Natural killer cell (primary cell): Measurements from ENCODE around the gene GRPEL2. TPM values are rescaled to one million over a fixed set of nuclear protein-coding genes. Genes with fewer than 3 reads are reported as not detected.

ENCODE experiments used
- ATAC-seq, 3 donors: fragments of 150-1000 bp in 2 of 3; fragments of 200-7000 bp in 1 of 3; cut with Tn5 transposase; 1 replicate in 1 of 3; 2 replicates in 2 of 3; pipeline ENCODE4 v1.10.0; 2021; ENCODE audit warnings: mild to moderate bottlenecking in 2 of 3, moderate library complexity in 2 of 3
- DNase-seq, 2 donors: peaks; one replicate each; pipeline versions ENCODE4 v3.0.0 to v3.0.0-alpha.2; 2013 to 2021; ENCODE audit warnings: mixed read lengths in 1 of 2
- H3K27ac ChIP-seq: one replicate; pipeline ENCODE4 v1.5.1; 2013; ENCODE audit warnings: mild to moderate bottlenecking, low read length
- H3K27me3 ChIP-seq: one replicate; pipeline ENCODE4 v1.6.1; 2013; ENCODE audit warnings: low read length; ENCODE audit not compliant: control insufficient read depth, insufficient read depth
- H3K36me3 ChIP-seq: one replicate; pipeline ENCODE4 v1.6.1; 2013; ENCODE audit warnings: low read length; ENCODE audit not compliant: control insufficient read depth, insufficient read depth
- H3K4me1 ChIP-seq: one replicate; pipeline ENCODE4 v1.6.1; 2013; ENCODE audit warnings: low read length; ENCODE audit not compliant: control insufficient read depth, insufficient read depth
- H3K4me3 ChIP-seq: one replicate; pipeline ENCODE4 v1.5.1; 2013; ENCODE audit warnings: low read length
- H3K9me3 ChIP-seq: one replicate; pipeline ENCODE4 v1.6.1; 2013; ENCODE audit warnings: low read length; ENCODE audit not compliant: control insufficient read depth, insufficient read depth
- H3K27ac Mint-ChIP-seq, 2 donors: one replicate each; pipeline ENCODE4 v1.8.0; 2022; ENCODE audit warnings: mild to moderate bottlenecking in 2 of 2, mixed read lengths in 2 of 2, moderate library complexity in 1 of 2
- H3K27me3 Mint-ChIP-seq, 2 donors: one replicate each; pipeline ENCODE4 v1.8.0; 2022; ENCODE audit warnings: low read depth in 2 of 2, mixed read lengths in 2 of 2
- H3K36me3 Mint-ChIP-seq: one replicate; pipeline ENCODE4 v1.8.0; 2022; ENCODE audit warnings: mixed read lengths
- H3K4me1 Mint-ChIP-seq, 2 donors: one replicate each; pipeline ENCODE4 v1.8.0; 2022; ENCODE audit warnings: mixed read lengths in 2 of 2
- H3K4me3 Mint-ChIP-seq: one replicate; pipeline ENCODE4 v1.8.0; 2022; ENCODE audit warnings: mild to moderate bottlenecking, moderate library complexity, mixed read lengths
- H3K9me3 Mint-ChIP-seq, 2 donors: one replicate each; pipeline ENCODE4 v1.8.0; 2022; ENCODE audit warnings: mixed read lengths in 2 of 2
- WGBS: methylation state at CpG from one replicate; pipeline ENCODE4 v1.1.7; 2013; ENCODE audit warnings: missing lambda C conversion rate; ENCODE audit not compliant: insufficient coverage; 5-methylcytosine and 5-hydroxymethylcytosine counted together
- intact Hi-C: fragments of 100-400 bp; cut with micrococcal nuclease; formaldehyde crosslinking; loops from one replicate; pipeline ENCODE4 v1.14.2; 2022
- total RNA-seq, 4 donors: library from RNA; stranded (reverse); fragments of 120-200 nt in 1 of 4; gene quantifications; one replicate each; pipeline versions ENCODE4 v1.2.3 to v1.2.4, GENCODE V29; 2013 to 2022
- TF ChIP-seq, protein P1 (sequence below): fragments of 200-600 bp; IDR thresholded peaks from one replicate; pipeline ENCODE4 v1.8.0; 2022; ENCODE audit warnings: antibody characterized with exemption

GRPEL2 gene
- total RNA-seq, 3 donors from 2014 or later (not counting 1 experiment from before 2014, with no cell fraction given): 5.6 to 12.9 (median 6.8) TPM

DNA sequence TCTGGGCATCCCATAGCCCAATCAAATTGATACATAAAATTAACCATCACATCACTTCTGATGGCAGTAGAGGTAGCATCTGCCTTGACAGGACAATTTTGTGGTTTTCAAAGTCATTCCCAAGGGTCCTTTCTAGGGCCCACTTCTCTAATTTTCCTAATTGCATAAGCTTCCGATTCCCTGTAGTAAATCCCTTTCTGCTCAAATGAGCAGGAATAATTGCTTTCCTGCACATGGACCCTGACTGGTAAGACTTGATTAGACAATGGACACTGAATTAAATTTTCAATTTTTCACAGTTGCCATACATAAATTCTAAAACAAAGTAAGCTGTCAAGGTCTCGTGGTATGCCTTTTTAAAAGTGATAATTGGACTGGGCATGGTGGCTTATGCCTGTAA, 55.8 kb downstream of the GRPEL2 start:
- Histone ChIP-seq H3K36me3 (no peaks in the 10 kb centered on the region), H3K9me3 (no peaks in the 10 kb centered on the region), H3K27me3 (no peaks in the 10 kb centered on the region), H3K27ac (no peak overlapping the region), H3K4me1 (no peaks in the 10 kb centered on the region), H3K4me3 (no peak overlapping the region)
- no peaks in the 10 kb centered on the region for H3K9me3 Mint-ChIP-seq
- H3K36me3 Mint-ChIP-seq: no peaks in the 10 kb centered on the region
- TF ChIP-seq, protein P1, sequence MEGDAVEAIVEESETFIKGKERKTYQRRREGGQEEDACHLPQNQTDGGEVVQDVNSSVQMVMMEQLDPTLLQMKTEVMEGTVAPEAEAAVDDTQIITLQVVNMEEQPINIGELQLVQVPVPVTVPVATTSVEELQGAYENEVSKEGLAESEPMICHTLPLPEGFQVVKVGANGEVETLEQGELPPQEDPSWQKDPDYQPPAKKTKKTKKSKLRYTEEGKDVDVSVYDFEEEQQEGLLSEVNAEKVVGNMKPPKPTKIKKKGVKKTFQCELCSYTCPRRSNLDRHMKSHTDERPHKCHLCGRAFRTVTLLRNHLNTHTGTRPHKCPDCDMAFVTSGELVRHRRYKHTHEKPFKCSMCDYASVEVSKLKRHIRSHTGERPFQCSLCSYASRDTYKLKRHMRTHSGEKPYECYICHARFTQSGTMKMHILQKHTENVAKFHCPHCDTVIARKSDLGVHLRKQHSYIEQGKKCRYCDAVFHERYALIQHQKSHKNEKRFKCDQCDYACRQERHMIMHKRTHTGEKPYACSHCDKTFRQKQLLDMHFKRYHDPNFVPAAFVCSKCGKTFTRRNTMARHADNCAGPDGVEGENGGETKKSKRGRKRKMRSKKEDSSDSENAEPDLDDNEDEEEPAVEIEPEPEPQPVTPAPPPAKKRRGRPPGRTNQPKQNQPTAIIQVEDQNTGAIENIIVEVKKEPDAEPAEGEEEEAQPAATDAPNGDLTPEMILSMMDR: no peak
- DNase-seq (no peak), ATAC-seq (no peak)
- 92% methylated on average over 2 of the region's 2 CpGs for WGBS
- intact Hi-C loops: no loop called here
- no peaks in the 10 kb centered on the region for H3K4me1 Mint-ChIP-seq
- H3K4me3 Mint-ChIP-seq: no peak overlapping the region
- H3K27ac Mint-ChIP-seq: no peak overlapping the region
- H3K27me3 Mint-ChIP-seq: peaks cover 4 to 13% of the 10 kb centered on the region in 2 donors

DNA sequence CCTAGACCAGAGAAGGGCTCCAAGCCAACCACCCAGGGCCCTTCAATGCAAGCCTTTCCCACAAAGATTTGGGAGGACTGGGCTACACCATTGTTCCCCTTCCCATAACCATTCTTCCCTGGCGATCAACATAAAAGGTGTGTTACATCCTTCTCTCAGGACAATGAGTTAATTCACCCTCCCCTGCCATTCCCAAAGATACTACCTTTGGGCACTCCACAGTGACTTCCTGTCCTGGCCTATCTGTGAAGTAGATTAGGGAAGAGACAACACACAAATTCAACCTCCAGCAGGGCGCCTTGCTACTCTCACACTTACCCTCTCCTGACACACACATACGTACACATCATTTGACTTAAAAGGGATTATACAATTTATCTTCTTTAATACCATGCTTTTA, 57.0 kb downstream of the GRPEL2 start:
- WGBS: 100% methylated on average over 3 of the region's 3 CpGs
- H3K4me3 Mint-ChIP-seq: no peak overlapping the region
- no peaks in the 10 kb centered on the region for H3K9me3 ChIP-seq
- no peaks in the 10 kb centered on the region for H3K36me3 ChIP-seq
- intact Hi-C loops: no loop called here
- H3K9me3 Mint-ChIP-seq: no peaks in the 10 kb centered on the region
- no peaks in the 10 kb centered on the region for H3K4me1 Mint-ChIP-seq
- TF ChIP-seq, protein P1: no peak
- H3K27ac Mint-ChIP-seq: no peak overlapping the region
- ATAC-seq: no peak
- no peaks in the 10 kb centered on the region for H3K36me3 Mint-ChIP-seq
- H3K27me3 ChIP-seq: no peaks in the 10 kb centered on the region
- no peak overlapping the region for H3K4me3 ChIP-seq
- no peak overlapping the region for H3K27ac ChIP-seq
- DNase-seq: no peak
- no peaks in the 10 kb centered on the region for H3K4me1 ChIP-seq
- peaks cover 2 to 13% of the 10 kb centered on the region in 2 donors for H3K27me3 Mint-ChIP-seq

Other genes with a start within 250 kb of the GRPEL2 start
- 1 to 10 TPM in 2 of 3 donors, under 1 TPM in 1; 0.41 to 2.4 (median 1.2) TPM for gene ABLIM3, start 204.0 kb upstream of the GRPEL2 start, total RNA-seq
- gene AFAP1L1, start 73.6 kb upstream of the GRPEL2 start, total RNA-seq: 1 to 10 TPM in 1 of 3 donors, under 1 TPM in 1, not detected in 1; 0.23 to 1.5 TPM
- 10 to 100 TPM; 16.6 to 18.1 (median 16.8) TPM for gene PCYOX1L, start 12.5 kb downstream of the GRPEL2 start, total RNA-seq
- not detected for gene IL17B, start 33.8 kb downstream of the GRPEL2 start, total RNA-seq
- 100 to 1,000 TPM; 183 to 209 (median 206) TPM for gene CSNK1A1, start 205.9 kb downstream of the GRPEL2 start, total RNA-seq
- gene ARHGEF37, start 236.0 kb downstream of the GRPEL2 start, total RNA-seq: 1 to 10 TPM in 1 of 3 donors, under 1 TPM in 1, not detected in 1; 0.61 to 2.6 TPM